ENCODE data around the gene EGR2.
"Not testable (repeated sequence)": the region's sequence is repeated elsewhere in the genome, so short reads cannot be mapped to it uniquely, and the experiment has no call there.

Gene EGR2

DNA sequence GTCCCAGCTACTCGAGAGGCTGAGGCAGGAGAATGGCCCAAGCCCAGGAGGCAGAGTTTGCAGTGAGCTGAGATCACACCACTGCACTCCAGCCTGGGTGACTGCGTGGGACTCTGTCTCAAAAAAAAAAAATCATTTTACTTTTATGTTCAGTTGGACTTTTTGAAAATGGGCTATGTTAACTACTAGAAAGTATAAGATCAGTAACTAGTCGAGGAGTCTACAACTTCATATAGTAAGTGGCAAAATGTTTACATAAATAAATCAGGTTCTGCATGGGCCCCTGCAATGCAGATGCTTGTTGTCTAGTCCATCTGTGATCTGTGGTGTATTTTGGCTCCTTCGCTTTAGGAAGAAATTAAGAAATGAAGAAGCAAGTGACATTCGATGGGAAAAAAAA, 23.9 kb downstream of the EGR2 start:
- no peak for DNase-seq

DNA sequence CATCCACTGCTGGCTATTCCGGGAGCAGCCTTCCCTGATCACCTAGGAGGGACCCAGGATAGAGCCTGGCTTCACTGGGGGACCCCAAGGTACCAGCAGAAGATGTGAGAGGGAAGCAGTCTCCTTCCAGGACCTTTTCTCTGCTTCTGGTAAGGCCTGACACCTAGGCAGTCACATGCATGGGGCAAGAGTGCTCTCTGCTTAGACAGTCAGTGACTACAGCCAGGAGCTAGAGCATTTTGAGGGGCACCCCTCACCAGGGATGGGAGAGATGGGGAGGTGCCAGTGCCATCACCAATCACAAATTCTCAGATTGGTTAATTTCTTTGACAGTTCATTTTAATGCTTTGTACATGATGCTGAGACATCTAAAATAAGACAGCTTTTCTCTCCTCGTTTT, 25.6 kb downstream of the EGR2 start:
- DNase-seq: no peak

DNA sequence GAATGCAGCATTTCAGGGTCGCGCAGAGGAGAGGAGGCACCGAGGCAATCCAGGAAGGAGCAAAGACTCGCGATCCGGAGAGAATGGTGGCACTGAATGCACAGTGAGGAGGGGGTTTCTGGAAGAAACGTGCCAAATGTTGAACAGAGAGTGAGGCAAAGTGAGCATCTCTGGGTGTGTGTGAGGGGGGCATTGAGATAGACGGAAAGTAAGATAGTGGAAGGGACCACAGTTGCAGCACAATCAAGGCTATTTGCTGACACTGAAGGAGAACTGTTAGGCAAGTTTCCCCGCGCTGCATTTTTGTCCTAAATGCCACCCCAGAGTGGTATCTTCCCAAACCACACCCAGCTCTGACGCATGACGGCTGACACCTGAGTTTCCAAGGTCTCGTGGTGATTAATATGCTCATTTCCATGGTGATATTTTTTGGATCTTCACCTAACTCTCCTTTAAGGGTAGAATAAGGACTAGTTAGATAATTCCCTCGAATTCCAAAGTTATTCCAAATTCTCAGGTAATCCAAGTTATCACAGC, 26.1 kb downstream of the EGR2 start:
- no peak for DNase-seq

DNA sequence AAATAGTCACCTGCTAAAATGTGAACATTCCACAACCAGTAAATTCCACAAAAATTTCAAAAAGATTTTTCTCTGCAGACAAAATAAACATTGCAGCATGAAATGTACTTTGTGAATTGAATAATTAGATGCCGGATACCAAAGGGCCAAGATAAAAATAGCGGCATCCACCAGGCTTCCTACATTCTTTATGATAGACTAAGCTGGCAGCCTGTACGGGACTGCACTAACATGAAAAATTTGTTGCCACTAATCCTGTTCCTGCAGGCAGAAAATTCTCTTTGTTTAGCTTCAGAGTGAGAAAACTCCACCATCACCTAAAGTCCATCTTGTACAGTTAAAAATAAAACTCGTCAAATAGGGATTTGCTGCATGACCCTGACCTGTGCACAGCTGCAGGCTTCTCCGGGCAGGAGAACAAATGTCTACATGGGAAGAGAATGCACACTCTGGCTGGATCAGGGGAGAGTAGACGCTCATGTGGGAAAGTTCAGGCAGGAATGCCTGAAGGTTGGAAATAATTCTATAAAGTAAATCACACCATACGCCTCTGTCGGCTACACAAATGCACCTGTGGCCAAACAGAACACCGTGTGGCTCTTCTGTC, 27.2 kb downstream of the EGR2 start:
- no peak for DNase-seq

DNA sequence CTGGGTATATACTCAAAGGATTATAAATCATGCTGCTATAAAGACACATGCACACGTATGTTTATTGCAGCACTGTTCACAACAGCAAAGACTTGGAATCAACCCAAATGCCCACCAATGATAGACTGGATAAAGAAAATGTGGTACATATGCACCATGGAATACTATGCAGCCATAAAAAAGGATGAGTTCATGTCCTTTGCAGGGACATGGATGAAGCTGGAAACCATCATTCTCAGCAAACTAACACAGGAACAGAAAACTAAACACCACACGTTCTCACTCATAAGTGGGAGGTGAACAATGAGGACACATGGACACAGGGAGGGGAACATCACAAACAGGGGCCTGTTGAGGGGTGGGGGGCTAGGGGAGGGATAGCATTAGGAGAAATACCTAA, 27.9 kb downstream of the EGR2 start:
- DNase-seq: not testable (repeated sequence)

DNA sequence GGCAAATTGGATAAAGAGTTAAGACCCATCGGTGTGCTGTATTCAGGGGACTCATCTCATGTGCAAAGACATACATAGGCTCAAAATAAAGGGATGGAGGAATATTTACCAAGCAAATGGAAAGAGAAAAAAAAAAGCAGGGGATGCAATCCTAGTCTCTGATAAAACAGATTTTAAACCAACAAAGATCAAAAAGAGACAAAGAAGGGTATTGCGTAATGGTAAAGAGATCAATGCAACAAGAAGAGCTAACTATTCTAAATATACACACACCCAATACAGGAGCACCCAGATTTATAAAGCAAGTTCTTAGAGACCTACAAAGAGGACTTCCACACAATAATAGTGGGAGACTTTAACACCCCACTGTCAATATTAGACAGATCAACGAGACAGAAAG, 31.6 kb downstream of the EGR2 start:
- DNase-seq: not testable (repeated sequence)

DNA sequence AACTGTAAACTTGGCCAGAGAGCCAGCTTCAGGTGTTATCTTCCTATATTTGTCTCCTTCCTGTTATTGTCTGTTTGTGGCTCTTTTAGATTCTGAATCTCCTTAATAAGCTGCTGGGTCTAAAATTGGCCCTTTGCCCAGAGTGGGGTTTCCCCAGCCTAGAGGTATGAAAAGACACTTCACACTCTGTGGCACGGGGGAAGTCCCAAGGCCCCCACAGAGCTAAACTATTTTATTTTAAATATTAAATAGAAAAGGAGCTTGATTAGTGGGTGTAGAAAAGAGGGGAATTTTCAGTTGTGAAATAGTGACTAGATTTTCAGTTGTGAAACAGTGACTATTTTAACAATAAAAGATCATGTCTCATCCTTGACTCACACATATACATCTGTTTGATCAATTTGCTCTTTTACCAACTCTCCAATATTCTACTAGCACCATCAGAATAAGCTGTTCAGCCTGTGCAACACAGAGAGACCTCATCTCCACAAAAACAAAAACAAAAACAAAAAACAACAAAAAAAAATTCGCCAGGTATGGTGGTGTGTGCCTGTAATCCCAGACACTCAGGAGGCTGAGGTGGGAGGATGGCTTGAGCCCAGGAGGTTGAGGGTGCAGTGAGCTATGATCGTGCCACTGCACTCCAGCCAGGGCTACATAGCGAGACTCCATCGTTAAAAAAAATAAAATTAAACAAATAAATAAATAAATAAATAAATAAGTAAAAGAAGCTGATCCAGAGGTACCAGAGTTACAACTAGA, 36.5 kb downstream of the EGR2 start:
- DNase-seq: no peak

DNA sequence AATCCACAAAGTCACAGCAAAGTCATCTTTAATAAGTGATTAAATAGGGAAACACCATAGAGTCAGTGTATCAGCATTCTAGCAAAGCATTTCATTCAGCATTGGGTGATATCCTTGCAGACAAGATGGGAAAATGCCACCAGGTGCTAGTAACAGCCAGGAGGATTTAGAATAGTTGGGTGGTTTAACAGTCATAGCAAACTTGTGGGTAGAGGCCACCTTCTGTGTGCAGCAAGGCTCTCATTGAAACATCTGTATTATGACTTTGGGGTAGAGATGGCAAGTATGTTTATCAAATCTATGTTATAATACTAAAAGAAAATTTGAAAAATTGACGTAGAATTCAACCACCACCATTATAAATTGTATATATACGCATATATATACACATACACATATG, 38.0 kb downstream of the EGR2 start:
- DNase-seq: no peak

DNA sequence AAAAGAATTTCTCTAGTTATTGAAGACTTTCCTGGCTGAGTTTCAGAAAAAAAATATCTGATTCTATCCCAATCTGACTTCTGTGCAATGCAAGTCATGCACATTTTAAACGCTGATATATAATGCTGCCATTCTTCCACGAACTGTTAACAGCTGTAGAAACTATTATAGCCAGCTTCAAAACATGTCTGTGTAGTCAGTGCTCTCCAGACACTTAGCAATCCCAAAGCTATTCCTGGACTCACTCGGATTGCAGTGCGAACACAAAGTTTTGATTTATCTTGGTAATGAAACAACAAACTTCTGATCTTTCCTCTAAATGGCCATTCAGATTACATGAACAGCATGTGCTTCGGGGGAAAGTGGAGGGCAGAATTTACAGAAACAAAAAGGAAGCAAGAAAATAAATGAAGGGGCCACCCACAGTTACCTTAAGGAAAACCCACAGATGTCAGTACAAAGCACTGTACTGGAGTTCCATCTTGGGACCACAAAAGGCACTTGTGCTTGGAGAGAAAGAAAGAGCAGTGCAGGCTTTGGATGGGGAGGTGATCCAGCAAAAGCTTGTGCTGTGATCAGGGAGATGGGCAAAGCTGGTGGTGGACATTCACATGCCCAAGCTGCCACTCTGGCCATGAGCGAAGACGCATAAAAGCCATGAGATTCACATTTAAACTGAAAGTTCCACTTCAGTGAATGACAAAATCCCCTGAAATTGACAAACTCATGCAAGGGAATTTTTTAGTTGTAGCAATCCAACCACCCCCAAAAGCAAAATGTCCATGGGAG, 43.8 kb downstream of the EGR2 start:
- DNase-seq: no peak

DNA sequence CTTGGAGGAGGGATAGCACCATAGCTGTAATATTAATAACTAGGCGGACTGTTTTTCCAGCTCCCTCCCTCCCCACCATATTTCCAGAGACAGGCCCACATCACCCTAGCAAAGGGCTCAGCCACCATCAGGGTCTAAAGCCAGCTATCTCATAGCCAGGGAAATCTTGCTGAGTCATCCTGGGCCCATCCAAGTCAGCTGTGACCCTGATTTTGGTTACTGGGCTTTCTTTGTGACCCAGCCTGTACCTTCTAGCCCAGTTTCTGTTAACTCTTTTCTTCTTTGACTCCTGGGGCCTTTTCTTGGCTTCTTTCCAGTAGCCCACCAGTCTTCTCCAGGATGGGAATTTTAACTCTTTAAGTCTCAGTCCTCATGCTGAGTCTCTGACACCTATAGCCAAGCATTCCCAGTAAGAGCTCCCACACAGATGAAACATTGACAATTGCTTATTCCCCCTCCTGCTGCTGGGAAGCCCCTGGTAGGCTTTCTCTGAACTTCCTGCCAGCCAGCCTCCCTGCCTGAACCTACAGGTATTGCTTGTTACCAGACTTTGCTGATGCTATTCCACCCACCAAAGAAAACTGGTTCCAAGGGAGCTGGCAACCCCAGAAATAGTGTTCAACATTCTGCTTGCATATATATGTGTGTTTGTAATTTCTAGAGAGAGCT, 46.5 kb downstream of the EGR2 start:
- DNase-seq: no peak

DNA sequence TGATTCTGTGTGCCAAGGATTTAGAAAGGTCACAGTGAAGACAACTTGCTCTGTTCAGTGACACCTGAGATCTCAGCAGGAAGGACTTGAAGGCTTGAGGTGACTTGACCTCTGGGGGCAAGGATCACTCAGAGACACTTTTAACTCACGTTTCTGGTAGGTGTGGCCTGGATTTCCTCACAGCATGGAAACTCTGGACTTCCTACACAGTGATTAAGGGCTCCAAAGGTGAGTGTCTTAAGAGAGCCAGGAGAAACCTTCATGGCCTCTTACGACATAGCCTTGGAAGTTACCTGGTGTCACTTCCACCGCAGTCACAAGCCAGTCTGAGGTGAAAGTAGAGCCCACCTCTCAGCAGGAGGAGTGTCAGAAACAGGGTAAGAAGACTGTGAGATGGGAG, 49.8 kb downstream of the EGR2 start:
- no peak for DNase-seq

DNA sequence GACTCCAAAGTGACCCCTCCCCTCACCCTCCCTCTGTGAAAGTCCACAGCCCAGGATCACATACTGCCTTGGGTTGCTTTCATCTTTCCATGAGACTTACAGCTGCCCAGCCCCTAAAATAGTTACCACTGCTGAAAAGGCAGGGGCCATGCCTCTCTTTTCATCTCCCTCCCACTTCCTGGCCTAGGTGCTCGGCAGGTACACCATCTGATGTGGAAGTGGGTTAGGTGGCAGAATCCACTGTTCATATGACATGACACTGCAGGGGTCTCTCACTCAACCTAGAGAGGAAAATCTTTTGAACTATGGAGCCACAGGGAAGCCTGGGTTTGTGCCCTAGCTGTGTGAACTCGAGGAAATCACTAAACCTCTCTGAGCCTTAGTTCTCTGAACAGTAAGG, 50.4 kb downstream of the EGR2 start:
- DNase-seq: no peak

DNA sequence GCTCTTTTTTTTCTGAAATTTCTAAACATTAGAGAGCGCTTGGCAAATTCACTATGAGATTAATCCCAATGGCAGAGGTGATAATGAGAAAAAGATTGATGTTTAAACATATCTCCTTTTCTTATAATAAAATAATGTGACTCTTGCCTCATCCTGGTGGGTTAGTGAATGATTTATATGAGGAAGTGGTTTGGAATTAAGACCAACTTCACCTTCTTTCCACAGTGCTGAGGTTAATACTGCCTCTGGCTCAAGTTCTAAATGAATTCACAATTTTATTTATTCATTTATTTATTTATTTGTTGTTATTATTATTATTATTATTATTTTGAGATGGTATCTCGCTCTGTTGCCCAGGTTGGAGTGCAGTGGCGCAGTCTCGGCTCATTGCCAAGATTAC, 52.2 kb downstream of the EGR2 start:
- no peak for DNase-seq

DNA sequence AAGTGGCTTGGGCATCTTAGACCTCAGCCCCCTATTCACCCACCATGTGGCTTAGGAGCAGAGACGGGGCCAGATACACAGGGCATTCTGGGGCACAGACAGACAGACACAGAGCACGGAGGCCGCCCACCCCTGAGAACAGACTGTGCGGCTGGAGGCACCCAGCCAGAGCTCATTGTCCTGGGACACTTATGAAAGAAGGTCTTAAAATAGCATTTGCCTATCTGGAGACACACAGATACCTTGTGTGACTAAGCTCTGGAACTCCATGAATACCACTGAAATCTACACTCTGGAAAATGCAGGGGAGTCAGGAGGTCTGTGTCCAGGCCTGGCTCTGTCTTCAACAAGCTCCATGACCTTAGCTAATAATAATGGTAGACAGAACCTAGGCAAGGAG, 53.0 kb downstream of the EGR2 start:
- no peak for DNase-seq

Measured in NCI-H1092 (cell line).